ENCODE measurements around the gene ERBB4. TPM values are rescaled to one million over a fixed set of nuclear protein-coding genes. Genes with fewer than 3 reads are reported as not detected.

ERBB4 gene
- total RNA-seq, 1 donor from 2014 or later = 1.2 TPM

DNA sequence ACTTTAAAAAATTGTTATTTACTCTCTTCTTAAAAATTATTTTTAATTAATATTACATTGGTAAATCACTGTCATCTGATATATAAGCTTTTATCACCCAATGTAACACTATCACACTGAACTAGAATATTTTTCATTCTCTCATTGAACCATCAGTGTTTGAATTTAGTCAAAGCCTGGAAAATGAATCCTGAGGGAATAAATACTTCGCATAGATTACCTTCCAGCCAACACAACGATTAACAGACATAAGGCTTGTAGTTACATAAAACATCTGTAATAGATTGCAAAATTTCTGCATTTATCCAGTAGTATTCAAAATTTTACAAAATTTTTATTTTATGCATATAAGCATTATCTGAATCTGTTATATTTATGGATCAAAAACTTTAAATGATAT is 314.9 kb downstream of the ERBB4 start:
- DNase-seq (ENCODE audit: low read depth) = no peak
- H3K27me3 Mint-ChIP-seq (ENCODE audit: low read depth, unreplicated experiment) = no peaks in the 10 kb centered on the region
- Histone ChIP-seq H3K9me3 (ENCODE audit: insufficient read depth, low read depth, low read length) (no peaks in the 10 kb centered on the region), H3K79me2 (ENCODE audit: insufficient read depth, low read length) (no peaks in the 10 kb centered on the region), H3K27ac (ENCODE audit: low read depth, low read length) (no peak overlapping the region), H3K4me1 (ENCODE audit: insufficient read depth, low read length) (no peaks in the 10 kb centered on the region), H3K4me2 (ENCODE audit: low read length) (no peak overlapping the region), H3K27me3 (ENCODE audit: insufficient read depth, low read length) (no peaks in the 10 kb centered on the region), H4K20me1 (ENCODE audit: insufficient read depth, low read length) (no peaks in the 10 kb centered on the region), H2AFZ (ENCODE audit: low read depth, low read length) (no peak overlapping the region), H3K4me3 (ENCODE audit: insufficient read depth, low read depth, low read length) (no peak overlapping the region), H3K9ac (ENCODE audit: low read length) (no peak overlapping the region), H3K36me3 (ENCODE audit: insufficient read depth, low read length) (no peaks in the 10 kb centered on the region)
- H3K4me1 Mint-ChIP-seq (ENCODE audit: low read depth, unreplicated experiment) = no peaks in the 10 kb centered on the region
- no peaks in the 10 kb centered on the region for H3K36me3 Mint-ChIP-seq (ENCODE audit: low read depth, unreplicated experiment)
- no peak for TF ChIP-seq EZH2 (IDR thresholded peaks at IDR 0.05; ENCODE audit: insufficient read depth, low read length)
- TF ChIP-seq, protein P1, sequence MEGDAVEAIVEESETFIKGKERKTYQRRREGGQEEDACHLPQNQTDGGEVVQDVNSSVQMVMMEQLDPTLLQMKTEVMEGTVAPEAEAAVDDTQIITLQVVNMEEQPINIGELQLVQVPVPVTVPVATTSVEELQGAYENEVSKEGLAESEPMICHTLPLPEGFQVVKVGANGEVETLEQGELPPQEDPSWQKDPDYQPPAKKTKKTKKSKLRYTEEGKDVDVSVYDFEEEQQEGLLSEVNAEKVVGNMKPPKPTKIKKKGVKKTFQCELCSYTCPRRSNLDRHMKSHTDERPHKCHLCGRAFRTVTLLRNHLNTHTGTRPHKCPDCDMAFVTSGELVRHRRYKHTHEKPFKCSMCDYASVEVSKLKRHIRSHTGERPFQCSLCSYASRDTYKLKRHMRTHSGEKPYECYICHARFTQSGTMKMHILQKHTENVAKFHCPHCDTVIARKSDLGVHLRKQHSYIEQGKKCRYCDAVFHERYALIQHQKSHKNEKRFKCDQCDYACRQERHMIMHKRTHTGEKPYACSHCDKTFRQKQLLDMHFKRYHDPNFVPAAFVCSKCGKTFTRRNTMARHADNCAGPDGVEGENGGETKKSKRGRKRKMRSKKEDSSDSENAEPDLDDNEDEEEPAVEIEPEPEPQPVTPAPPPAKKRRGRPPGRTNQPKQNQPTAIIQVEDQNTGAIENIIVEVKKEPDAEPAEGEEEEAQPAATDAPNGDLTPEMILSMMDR (IDR thresholded peaks at IDR 0.05; ENCODE audit: insufficient read depth, low read depth, low read length) = no peak
- no peak for FAIRE-seq
- H3K9me3 Mint-ChIP-seq (ENCODE audit: unreplicated experiment) = no peaks in the 10 kb centered on the region
- H3K27ac Mint-ChIP-seq (ENCODE audit: unreplicated experiment) = no peak overlapping the region
- H3K4me3 Mint-ChIP-seq (ENCODE audit: unreplicated experiment) = no peak overlapping the region

- Histone ChIP-seq H3K27ac (ENCODE audit: low read depth, low read length) (no peak overlapping the region), H2AFZ (ENCODE audit: low read depth, low read length) (no peak overlapping the region), H3K4me3 (ENCODE audit: insufficient read depth, low read depth, low read length) (no peak overlapping the region), H3K27me3 (ENCODE audit: insufficient read depth, low read length) (no peaks in the 10 kb centered on the region), H3K4me2 (ENCODE audit: low read length) (no peak overlapping the region), H3K9me3 (ENCODE audit: insufficient read depth, low read depth, low read length) (no peaks in the 10 kb centered on the region), H4K20me1 (ENCODE audit: insufficient read depth, low read length) (no peaks in the 10 kb centered on the region), H3K79me2 (ENCODE audit: insufficient read depth, low read length) (no peaks in the 10 kb centered on the region), H3K4me1 (ENCODE audit: insufficient read depth, low read length) (no peaks in the 10 kb centered on the region), H3K9ac (ENCODE audit: low read length) (no peak overlapping the region), H3K36me3 (ENCODE audit: insufficient read depth, low read length) (no peaks in the 10 kb centered on the region)
- no peak for TF ChIP-seq EZH2 (IDR thresholded peaks at IDR 0.05; ENCODE audit: insufficient read depth, low read length)
- TF ChIP-seq, protein P1 (IDR thresholded peaks at IDR 0.05; ENCODE audit: insufficient read depth, low read depth, low read length) = no peak
- H3K36me3 Mint-ChIP-seq (ENCODE audit: low read depth, unreplicated experiment) = no peaks in the 10 kb centered on the region
- FAIRE-seq (no peak), DNase-seq (ENCODE audit: low read depth) (no peak)
- H3K27me3 Mint-ChIP-seq (ENCODE audit: low read depth, unreplicated experiment) = no peaks in the 10 kb centered on the region
- no peaks in the 10 kb centered on the region for H3K4me1 Mint-ChIP-seq (ENCODE audit: low read depth, unreplicated experiment)
- H3K27ac Mint-ChIP-seq (ENCODE audit: unreplicated experiment) = no peak overlapping the region
- H3K4me3 Mint-ChIP-seq (ENCODE audit: unreplicated experiment) = no peak overlapping the region
- peaks cover 2% of the 10 kb centered on the region for H3K9me3 Mint-ChIP-seq (ENCODE audit: unreplicated experiment)
These were observed 325.4 kb downstream of the ERBB4 start for GRCh38 chr2:212213191-212213590.

DNA sequence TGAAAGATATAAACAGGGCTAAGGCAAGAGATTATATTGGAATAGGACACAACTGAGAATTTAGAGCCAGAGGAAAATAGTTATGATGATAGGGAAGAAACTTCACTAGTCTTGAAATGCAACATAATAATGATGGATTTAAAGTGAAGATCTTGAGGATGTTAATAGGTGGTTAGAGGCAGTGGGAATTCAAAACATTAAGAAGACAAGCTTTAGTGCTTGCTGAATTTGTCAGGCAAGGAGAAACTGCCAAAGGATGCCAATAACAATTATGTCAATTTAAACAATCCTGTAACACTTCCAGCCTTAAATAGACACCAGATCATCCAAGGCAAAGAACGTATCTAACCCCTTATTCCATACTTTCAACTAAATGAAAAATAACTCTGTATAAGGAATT is 330.1 kb downstream of the ERBB4 start:
- DNase-seq (ENCODE audit: low read depth) = no peak
- no peak for TF ChIP-seq EZH2 (IDR thresholded peaks at IDR 0.05; ENCODE audit: insufficient read depth, low read length)
- TF ChIP-seq, protein P1 (IDR thresholded peaks at IDR 0.05; ENCODE audit: insufficient read depth, low read depth, low read length) = no peak
- Histone ChIP-seq H3K4me2 (ENCODE audit: low read length) (no peak overlapping the region), H2AFZ (ENCODE audit: low read depth, low read length) (no peak overlapping the region), H3K4me1 (ENCODE audit: insufficient read depth, low read length) (no peaks in the 10 kb centered on the region), H3K79me2 (ENCODE audit: insufficient read depth, low read length) (no peaks in the 10 kb centered on the region), H3K36me3 (ENCODE audit: insufficient read depth, low read length) (no peaks in the 10 kb centered on the region), H4K20me1 (ENCODE audit: insufficient read depth, low read length) (no peaks in the 10 kb centered on the region), H3K9me3 (ENCODE audit: insufficient read depth, low read depth, low read length) (no peaks in the 10 kb centered on the region), H3K9ac (ENCODE audit: low read length) (no peak overlapping the region), H3K27ac (ENCODE audit: low read depth, low read length) (no peak overlapping the region), H3K4me3 (ENCODE audit: insufficient read depth, low read depth, low read length) (no peak overlapping the region), H3K27me3 (ENCODE audit: insufficient read depth, low read length) (no peaks in the 10 kb centered on the region)
- Mint-ChIP-seq H3K27me3 (ENCODE audit: low read depth, unreplicated experiment) (no peaks in the 10 kb centered on the region), H3K9me3 (ENCODE audit: unreplicated experiment) (peaks cover 2% of the 10 kb centered on the region), H3K27ac (ENCODE audit: unreplicated experiment) (no peak overlapping the region), H3K36me3 (ENCODE audit: low read depth, unreplicated experiment) (no peaks in the 10 kb centered on the region), H3K4me3 (ENCODE audit: unreplicated experiment) (no peak overlapping the region), H3K4me1 (ENCODE audit: low read depth, unreplicated experiment) (no peaks in the 10 kb centered on the region)
- FAIRE-seq = no peak

All from astrocyte (in vitro differentiated cells and primary cell).